Stomach (tissue), 9 donors: ENCODE measurements around the gene LGALS4. TPM values are rescaled to one million over a fixed set of nuclear protein-coding genes. Genes with fewer than 3 reads are reported as not detected.
"Not testable (repeated sequence)": the region's sequence is repeated elsewhere in the genome, so short reads cannot be mapped to it uniquely, and the experiment has no call there.

ENCODE experiments used
- DNase-seq, 2 donors: peaks; one replicate each; pipeline versions ENCODE4 v3.0.0 to v3.0.0-alpha.2; 2013 to 2019
- H3K27ac ChIP-seq, 5 donors: fragments of 200-600 bp in 4 of 5; sonication (generic) in 4 of 5; one replicate each; pipeline ENCODE4 v1.5.1; 2013 to 2019; ENCODE audit warnings: mild to moderate bottlenecking in 1 of 5, moderate library complexity in 1 of 5
- H3K27me3 ChIP-seq, 3 donors: fragments of 200-600 bp; sonication (generic); one replicate each; pipeline ENCODE4 v1.5.1; 2017 to 2019; ENCODE audit warnings: mixed run types in 1 of 3
- H3K36me3 ChIP-seq, 4 donors: fragments of 200-600 bp; sonication (generic); 1 replicate in 3 of 4; 2 replicates in 1 of 4; pipeline ENCODE4 v1.5.1; 2016 to 2019
- H3K4me1 ChIP-seq, 4 donors: fragments of 200-600 bp; sonication (generic); one replicate each; pipeline ENCODE4 v1.5.1; 2016 to 2019
- H3K4me3 ChIP-seq, 4 donors: fragments of 200-600 bp; sonication (generic) in 3 of 4; one replicate each; pipeline ENCODE4 v1.5.1; 2016 to 2019; ENCODE audit warnings: mild to moderate bottlenecking in 1 of 4
- H3K9me3 ChIP-seq, 4 donors: fragments of 200-600 bp; sonication (generic); one replicate each; pipeline ENCODE4 v1.5.1; 2016 to 2019
- CTCF ChIP-seq, 7 experiments: fragments of 450-650 bp in 4 of 7; fragments of 200-600 bp in 3 of 7; sonication (generic) in 3 of 7; IDR thresholded peaks; one replicate each; pipeline ENCODE4 v1.5.1; 2016 to 2019; ENCODE audit warnings: antibody characterized with exemption in 7 of 7, control low read depth in 2 of 7, mild to moderate bottlenecking in 1 of 7
- EP300 ChIP-seq: sonication (generic); formaldehyde crosslinking; IDR thresholded peaks from one replicate; pipeline ENCODE4 v1.6.1; 2017; ENCODE audit warnings: antibody characterized with exemption
- POLR2A ChIP-seq, 4 donors: fragments of 450-650 bp; IDR thresholded peaks; one replicate each; pipeline ENCODE4 v1.6.1; 2016; ENCODE audit warnings: antibody characterized with exemption in 4 of 4, control low read depth in 2 of 4, mild to moderate bottlenecking in 1 of 4, moderate library complexity in 1 of 4
- POLR2AphosphoS5 ChIP-seq, 3 donors: sonication (generic); formaldehyde crosslinking; IDR thresholded peaks; one replicate each; pipeline ENCODE4 v1.6.1; 2016; ENCODE audit warnings: antibody characterized with exemption in 3 of 3
- WGBS, 5 donors: extraction: QIAGEN DNeasy Blood & Tissue Kit in 3 of 5; methylation state at CpG; one replicate each; pipeline versions ENCODE4 v1.1.5 to v1.1.7; 2013 to 2018; 5-methylcytosine and 5-hydroxymethylcytosine counted together
- intact Hi-C: fragments of 100-400 bp; cut with DNase I; formaldehyde crosslinking; loops from one replicate; pipeline ENCODE4 v1.15.1; 2023; ENCODE audit warnings: low total_unique reads
- polyA plus RNA-seq, 3 donors: library from polyadenylated mRNA; stranded (reverse); fragments of 200-250 nt; gene quantifications; one replicate each; pipeline ENCODE4 v1.2.3, GENCODE V29; 2013
- total RNA-seq, 5 donors: library from RNA; depleted of rRNA; stranded (reverse); fragments of >200 nt; gene quantifications; one replicate each; pipeline versions ENCODE4 v1.1.0 to v1.2.3, GENCODE V29; 2014 to 2016
- donor health status: healthy with polysubstance abuse.
- donor health status: Bipolar disorder and iron deficiency.
- donor health status: healthy.

LGALS4 gene
- total and polyA plus RNA-seq, 8 donors, result 23.5 to 1,765 (median 113) TPM

DNA sequence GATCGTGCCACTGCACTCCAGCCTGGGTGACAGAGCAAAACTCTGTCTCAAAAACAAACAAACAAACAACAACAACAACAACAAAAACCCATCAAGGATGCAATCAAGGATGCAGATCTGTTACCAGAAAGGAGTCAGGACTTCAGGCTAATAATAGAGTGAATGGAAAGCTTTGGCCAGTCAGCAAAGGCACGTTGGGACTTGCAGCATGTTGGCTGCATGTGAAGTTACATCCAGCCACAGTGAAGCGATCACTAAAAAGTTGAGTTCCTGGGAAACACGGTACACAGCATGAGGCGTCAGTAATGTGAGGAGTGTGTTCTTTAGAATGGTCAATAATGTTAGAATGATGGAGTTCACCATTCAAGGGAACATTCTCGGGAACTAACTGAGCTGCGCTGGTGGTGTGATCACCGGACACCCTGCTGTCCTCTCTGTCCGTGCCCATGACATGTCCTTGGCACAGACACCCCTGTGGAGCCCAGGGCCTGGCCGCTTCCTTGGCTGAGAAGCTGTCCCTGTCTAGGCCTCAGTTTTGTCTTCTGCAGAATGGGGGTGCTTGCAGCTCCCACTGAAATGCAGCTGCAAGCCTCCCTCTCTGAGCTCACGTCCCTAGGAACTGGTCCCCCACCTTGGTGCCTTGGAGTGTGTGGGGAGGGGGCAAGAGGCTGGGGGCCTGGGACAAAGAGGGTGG is 26.0 kb downstream of the LGALS4 start:
- Histone ChIP-seq H3K36me3 (no peaks in the 10 kb centered on the region), H3K9me3 (no peaks in the 10 kb centered on the region), H3K4me1 (peaks cover 0 to 5% (median 0%) of the 10 kb centered on the region in 4 donors), H3K4me3 (no peak overlapping the region), H3K27me3 (peaks cover 0 to 2% (median 0%) of the 10 kb centered on the region in 3 donors), H3K27ac (no peak overlapping the region)
- no peak for DNase-seq
- TF ChIP-seq POLR2A (IDR thresholded peaks at IDR 0.05) (no peak), POLR2AphosphoS5 (IDR thresholded peaks at IDR 0.05) (no peak), CTCF (IDR thresholded peaks at IDR 0.05) (no peak), EP300 (no peak)
- intact Hi-C loops, result no loop called here
- 75 to 92% (median 83%) methylated on average over 10 to 11 of the region's 11 CpGs for WGBS, 5 donors

GRCh38 chr19:38786061-38786460 is 26.7 kb downstream of the LGALS4 start:
- DNase-seq, H3K27ac ChIP-seq, H3K4me1 ChIP-seq, H3K27me3 ChIP-seq, H3K4me3 ChIP-seq, H3K36me3 ChIP-seq, intact Hi-C loops, H3K9me3 ChIP-seq: not testable (repeated sequence)
- WGBS, 5 donors, result 83 to 96% (median 90%) methylated on average over 3 of the region's 3 CpGs

- intact Hi-C loops, result no loop called here
Measured at GRCh38 chr19:38785187-38785699, 27.5 kb downstream of the LGALS4 start.

GRCh38 chr19:38784224-38784623 is 28.5 kb downstream of the LGALS4 start:
- no peaks in the 10 kb centered on the region for H3K9me3 ChIP-seq
- H3K4me1 ChIP-seq, result peaks cover 0 to 5% (median 0%) of the 10 kb centered on the region in 4 donors
- TF ChIP-seq EP300 (no peak), POLR2A (IDR thresholded peaks at IDR 0.05) (no peak), CTCF (IDR thresholded peaks at IDR 0.05) (no peak), POLR2AphosphoS5 (IDR thresholded peaks at IDR 0.05) (peak in 1 of 3 donors; percentile 33)
- intact Hi-C loops, result no loop called here
- no peak overlapping the region for H3K27ac ChIP-seq
- no peak overlapping the region for H3K4me3 ChIP-seq
- H3K36me3 ChIP-seq, result no peaks in the 10 kb centered on the region
- peaks cover 0 to 17% (median 0%) of the 10 kb centered on the region in 3 donors for H3K27me3 ChIP-seq
- WGBS, 5 donors, result 43 to 73% (median 51%) methylated on average over 3 of the region's 3 CpGs
- no peak for DNase-seq

More at GRCh38 chr19:38785187-38785699, 27.5 kb downstream of the LGALS4 start:
- Histone ChIP-seq H3K27ac (no peak overlapping the region), H3K27me3 (peaks cover 0 to 15% (median 0%) of the 10 kb centered on the region in 3 donors), H3K4me1 (peaks cover 0 to 5% (median 0%) of the 10 kb centered on the region in 4 donors), H3K9me3 (no peaks in the 10 kb centered on the region), H3K4me3 (no peak overlapping the region), H3K36me3 (no peaks in the 10 kb centered on the region)
- DNase-seq, result no peak
- TF ChIP-seq EP300 (no peak), CTCF (IDR thresholded peaks at IDR 0.05) (no peak), POLR2AphosphoS5 (IDR thresholded peaks at IDR 0.05) (no peak), POLR2A (IDR thresholded peaks at IDR 0.05) (no peak)
- 95 to 99% (median 98%) methylated on average over 7 of the region's 7 CpGs for WGBS, 5 donors

DNA sequence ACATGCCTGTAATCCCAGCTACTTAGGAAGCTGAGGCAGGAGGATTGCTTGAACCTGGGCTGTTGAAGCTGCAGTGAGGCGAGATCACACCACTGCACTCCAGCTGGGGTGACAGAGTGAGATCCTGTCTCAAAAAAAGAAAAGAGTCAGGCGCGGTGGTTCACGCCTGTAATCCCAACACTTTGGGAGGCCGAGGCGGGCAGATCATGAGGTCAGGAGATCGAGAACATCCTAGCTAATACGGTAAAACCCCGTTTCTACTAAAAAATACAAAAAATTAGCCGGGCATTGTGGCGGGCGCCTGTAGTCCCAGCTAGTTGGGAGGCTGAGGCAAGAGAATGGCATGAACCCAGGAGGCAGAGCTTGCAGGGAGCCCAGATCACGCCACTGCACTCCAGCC is 30.5 kb downstream of the LGALS4 start:
- H3K36me3 ChIP-seq, H3K4me1 ChIP-seq, DNase-seq, intact Hi-C loops, H3K9me3 ChIP-seq, H3K27ac ChIP-seq, H3K4me3 ChIP-seq: not testable (repeated sequence)
- H3K27me3 ChIP-seq, result peaks cover 0 to 23% (median 0%) of the 10 kb centered on the region in 3 donors
- WGBS, 5 donors, result 87 to 91% (median 89%) methylated on average over 13 of the region's 13 CpGs
